Stromal cell of bone marrow (primary cell): ENCODE measurements around the gene DHH.

ENCODE experiments used
- DNase-seq: peaks from one replicate; pipeline ENCODE4 v3.0.0-alpha.2; 2012; ENCODE audit warnings: low read depth

Gene DHH

GRCh38 chr12:49109641-49110463, 15.3 kb upstream of the DHH start:
- no peak for DNase-seq

GRCh38 chr12:49108958-49109404, 14.4 kb upstream of the DHH start:
- no peak for DNase-seq

- no peak for DNase-seq
Measured at GRCh38 chr12:49105504-49106084, 11.0 kb upstream of the DHH start.

GRCh38 chr12:49104822-49105221, 10.2 kb upstream of the DHH start:
- DNase-seq = no peak

- no peak for DNase-seq
Measured at GRCh38 chr12:49100380-49100779, 5.8 kb upstream of the DHH start.

GRCh38 chr12:49098703-49099102, 4.1 kb upstream of the DHH start:
- DNase-seq = no peak

GRCh38 chr12:49098035-49098451, 3.4 kb upstream of the DHH start:
- no peak for DNase-seq

GRCh38 chr12:49097381-49097780, 2.8 kb upstream of the DHH start:
- DNase-seq = no peak

GRCh38 chr12:49094975-49095365, 369 bp upstream of the DHH start:
- no peak for DNase-seq

- no peak for DNase-seq
Measured at GRCh38 chr12:49093792-49094159, 825 bp downstream of the DHH start.

GRCh38 chr12:49092816-49093406, 1.7 kb downstream of the DHH start:
- no peak for DNase-seq

GRCh38 chr12:49092086-49092815, 2.4 kb downstream of the DHH start:
- no peak for DNase-seq

- DNase-seq = no peak
Measured at GRCh38 chr12:49091836-49092085, 2.8 kb downstream of the DHH start.

GRCh38 chr12:49091056-49091835, 3.4 kb downstream of the DHH start:
- no peak for DNase-seq

- DNase-seq = no peak
Measured at GRCh38 chr12:49089821-49090773, 4.5 kb downstream of the DHH start.

- no peak for DNase-seq
Measured at GRCh38 chr12:49088932-49089330, 5.7 kb downstream of the DHH start.

GRCh38 chr12:49088150-49088931, 6.3 kb downstream of the DHH start:
- peak; percentile 68 for DNase-seq

- DNase-seq = no peak
Measured at GRCh38 chr12:49086116-49086515, 8.5 kb downstream of the DHH start.

- DNase-seq = no peak
Measured at GRCh38 chr12:49084438-49084837, 10.2 kb downstream of the DHH start.

GRCh38 chr12:49079793-49080192, 14.8 kb downstream of the DHH start:
- DNase-seq = no peak
